HG03139 (cell line): ENCODE measurements around the gene IFFO2.

ENCODE experiments used
- ATAC-seq: cut with Tn5 transposase; IDR thresholded peaks from one replicate; pipeline ENCODE4 v1.9.1; 2021; ENCODE audit not compliant: unreplicated experiment

IFFO2 gene

DNA sequence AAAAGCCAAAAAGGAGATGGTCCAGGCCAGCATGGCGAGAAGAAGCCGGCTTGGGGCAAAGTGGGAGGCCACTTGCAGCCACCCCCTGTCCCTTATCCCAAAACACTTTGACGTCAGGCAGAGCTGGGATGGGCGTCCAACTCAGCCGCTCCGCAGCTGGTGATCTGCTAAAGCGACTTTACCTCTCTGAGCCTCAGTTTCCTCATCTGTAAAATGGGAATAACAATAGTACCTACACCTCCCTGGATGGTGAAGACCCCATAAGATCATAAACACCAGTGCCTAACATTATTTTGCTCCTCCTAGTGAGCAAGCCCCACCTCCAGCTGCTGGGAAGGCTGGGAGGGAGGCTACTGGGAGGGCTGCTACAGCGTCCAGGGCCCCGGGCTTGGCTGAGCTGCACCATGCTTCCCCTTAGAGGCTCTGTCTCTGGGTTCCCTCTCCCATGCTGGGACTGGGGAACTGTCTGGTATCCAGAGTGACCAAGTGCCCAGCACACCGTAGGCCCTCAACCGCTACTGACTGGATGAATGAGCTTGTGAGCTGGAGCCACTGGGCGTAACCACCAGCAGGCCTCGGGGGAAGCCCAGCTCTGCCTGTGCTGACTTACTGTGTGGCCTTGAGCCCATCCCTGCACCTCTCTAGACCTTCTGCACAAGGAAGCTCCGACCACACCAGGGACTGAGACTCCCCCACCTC, 18.3 kb downstream of the IFFO2 start:
- ATAC-seq: no peak

- ATAC-seq: no peak
Observed at GRCh38 chr1:18937539-18937938, 18.9 kb downstream of the IFFO2 start.

DNA sequence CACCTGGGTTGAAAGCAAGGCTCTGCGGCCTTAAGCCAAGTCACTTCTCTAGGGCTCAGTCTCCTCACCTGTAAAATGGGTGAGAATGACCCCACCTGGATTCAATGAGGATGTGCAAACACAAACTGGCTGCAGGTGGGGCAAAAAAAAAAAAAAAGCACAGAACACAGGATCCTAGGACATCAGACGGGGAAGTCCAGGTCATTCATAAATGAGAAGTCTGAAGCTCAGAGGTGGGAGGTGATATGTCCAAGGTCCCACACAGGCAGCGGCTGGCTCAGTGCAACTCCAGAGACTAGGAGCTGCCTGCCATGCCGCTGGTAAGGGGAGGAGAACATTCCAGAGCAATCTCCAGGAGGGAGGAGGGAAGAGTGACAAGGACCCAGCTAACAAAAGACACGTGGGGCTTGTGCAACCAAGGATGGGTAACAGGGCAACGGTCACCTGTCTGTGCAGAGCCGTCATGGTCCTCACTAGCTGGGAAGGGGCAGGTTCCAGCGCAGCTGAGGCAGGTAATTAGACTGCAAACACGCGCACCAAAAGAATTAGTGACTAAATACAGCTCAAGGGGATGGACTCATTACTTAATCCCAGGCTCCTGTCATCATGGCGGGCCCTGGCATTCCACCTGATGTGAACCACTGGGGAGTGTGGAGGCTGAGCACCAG, 19.5 kb downstream of the IFFO2 start:
- no peak for ATAC-seq

DNA sequence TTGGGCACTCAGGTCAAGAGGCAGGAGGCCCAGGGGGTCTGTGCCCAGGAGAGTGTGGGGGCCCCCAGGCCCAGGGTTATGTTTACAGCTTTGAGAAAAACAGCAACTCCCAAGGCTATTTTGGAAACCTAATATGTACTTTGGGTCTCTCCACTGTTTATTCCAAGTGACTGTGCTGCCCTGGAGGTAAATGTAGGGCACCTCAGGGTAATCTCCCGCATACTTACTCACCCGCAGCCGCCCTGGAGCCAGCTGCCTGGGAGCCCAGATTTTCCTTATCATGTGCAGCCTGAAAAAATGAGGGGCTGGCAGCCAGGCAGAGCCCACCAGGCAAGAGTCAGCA, 20.0 kb downstream of the IFFO2 start:
- ATAC-seq: no peak

DNA sequence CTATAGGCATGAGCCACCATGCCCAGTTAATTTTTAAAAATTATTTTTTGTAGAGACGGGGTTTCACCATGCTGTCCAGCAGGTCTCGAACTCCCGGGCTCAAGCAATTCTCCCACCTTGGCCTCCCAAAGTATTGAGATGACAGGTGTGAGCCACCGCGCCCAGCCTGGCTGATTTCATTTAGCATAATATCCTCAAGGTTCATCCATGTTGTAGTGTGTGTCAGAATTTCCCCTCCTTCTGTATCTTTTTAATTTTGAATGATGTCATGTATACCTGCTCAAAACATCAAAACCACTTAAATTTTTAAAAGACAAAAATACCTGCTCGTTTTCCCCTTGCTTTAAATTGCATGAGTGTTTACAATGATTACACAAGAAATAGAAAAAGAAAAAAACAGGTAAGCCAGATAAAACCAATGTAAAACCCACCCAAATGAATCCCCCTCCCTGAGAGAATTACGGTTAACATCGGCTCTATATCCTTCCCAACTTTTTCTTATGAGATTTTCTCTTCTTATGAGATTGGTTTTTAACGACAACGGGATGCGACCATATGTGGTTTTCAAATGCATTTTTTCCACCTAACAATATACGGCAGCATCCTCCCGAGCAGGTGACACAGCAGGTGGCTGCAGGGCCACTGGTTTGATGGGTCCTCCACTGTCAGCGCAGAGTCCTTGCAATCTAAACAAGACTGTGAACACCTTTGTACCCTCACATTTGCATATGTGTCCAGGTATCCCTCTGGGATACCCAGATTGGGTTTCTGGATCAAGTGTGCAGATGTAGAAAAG, 22.1 kb downstream of the IFFO2 start:
- no peak for ATAC-seq

DNA sequence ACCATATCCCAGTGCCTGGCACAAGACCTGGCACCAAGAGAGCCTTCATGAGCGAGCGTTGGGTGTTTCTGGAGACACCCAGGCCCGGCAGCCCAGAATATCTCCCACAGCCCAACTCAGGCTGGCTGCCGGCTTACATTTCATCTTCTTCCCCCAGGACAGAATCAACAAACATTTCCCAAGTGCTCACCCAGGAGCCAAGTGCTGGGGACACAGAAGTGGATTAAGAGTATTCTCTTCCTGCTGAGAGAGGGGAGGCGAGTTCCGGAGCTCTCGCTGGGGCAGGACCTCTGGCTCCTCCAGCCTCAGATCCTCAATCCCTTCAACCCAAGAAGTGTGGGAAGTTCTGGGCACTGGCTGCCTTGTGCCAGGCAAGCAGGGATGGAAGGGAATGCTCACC, 23.6 kb downstream of the IFFO2 start:
- no peak for ATAC-seq

DNA sequence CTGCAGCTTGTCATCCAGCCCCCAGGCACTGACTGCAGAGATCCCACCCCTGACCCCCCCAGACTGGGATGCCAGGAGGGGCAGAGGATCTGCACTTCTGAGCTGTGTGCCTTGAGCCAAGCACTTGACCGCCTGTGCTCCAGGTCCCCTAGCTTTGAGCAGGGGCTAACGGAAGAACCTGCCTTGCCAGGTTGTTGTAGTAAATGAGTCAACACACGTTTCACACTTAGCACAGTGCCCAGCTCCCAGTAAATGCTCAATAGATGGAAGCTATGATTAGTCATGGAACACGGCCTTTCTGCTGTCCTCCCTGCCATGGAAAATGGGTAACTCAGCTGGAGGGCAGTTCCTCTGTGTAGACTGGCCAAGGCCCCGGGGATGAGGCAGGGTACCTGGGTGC, 24.1 kb downstream of the IFFO2 start:
- no peak for ATAC-seq

DNA sequence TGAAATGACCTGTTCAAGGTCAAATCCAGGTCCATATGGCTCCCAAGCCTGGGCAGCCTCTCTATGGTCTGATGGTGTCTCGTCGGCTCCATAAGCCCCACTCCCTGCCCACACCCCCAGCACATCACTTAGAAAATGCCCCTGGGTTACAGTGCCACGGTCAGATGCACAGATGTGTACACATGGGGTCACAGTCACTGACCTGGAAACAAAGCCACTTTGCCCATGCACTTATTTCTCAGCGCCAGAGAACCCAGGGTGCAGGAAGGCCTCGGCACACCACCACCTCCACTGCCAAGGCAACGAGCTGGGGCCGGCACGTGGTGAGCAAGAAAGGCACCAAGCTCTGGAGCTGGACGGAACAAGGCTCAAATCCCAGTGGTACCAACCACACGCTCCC, 24.7 kb downstream of the IFFO2 start:
- no peak for ATAC-seq

DNA sequence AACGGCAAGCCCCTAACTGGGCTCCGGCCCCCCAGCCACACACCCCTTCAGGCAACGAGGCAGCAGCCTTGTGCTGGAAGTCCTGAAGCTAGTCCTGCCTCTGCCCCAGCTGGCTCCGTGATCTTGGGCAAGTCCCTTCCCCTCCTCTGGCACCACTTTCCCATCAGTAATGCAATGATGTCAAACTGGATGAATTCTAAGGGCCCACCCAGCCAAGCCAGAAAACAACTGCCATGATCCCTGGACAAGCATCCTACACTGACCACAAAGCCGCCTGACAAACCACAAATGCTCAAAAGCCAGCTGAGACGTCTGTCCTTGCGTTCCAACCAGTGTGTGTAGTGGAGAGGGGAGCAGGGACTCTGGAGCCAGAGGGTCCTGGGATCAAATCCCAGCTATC, 26.8 kb downstream of the IFFO2 start:
- no peak for ATAC-seq

DNA sequence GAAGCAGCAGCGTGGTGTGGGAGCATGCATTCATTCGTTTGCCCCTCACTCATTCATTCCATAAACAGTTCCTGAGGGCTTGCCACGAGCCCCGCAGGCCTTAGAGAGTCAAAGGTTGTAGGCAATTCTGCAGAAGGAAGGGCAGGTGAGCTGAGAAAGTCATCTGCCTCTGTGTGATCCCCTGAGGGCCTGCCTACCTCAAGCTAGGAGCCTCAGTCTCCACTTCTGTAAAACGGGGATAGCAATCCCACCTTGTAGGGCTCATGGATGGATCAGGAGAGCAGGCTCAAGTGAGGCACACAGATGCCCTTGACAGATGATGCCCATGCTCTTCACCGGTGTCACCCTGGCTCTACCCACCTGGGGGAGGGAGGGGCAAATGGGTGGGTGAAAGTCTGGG, 27.5 kb downstream of the IFFO2 start:
- ATAC-seq: no peak

DNA sequence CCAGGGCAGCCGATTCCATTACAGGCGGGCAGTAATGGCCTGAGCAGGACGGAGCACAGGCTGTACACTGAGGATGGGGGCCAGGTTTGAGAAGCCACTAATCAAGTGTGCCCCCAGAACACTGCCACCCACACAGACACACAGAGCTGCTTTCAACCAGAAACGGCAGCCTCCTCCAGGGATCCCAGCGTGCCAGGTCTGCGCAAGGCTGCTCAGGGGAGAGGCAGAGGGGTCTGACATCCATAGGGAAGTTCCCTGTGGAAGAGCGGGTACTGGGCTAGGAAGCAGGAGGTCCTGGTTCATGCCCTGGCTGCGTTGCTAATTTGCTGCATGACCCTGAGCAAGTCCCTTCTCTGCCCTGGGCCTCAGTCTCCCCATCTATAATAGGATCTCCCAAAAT, 28.1 kb downstream of the IFFO2 start:
- ATAC-seq: no peak

DNA sequence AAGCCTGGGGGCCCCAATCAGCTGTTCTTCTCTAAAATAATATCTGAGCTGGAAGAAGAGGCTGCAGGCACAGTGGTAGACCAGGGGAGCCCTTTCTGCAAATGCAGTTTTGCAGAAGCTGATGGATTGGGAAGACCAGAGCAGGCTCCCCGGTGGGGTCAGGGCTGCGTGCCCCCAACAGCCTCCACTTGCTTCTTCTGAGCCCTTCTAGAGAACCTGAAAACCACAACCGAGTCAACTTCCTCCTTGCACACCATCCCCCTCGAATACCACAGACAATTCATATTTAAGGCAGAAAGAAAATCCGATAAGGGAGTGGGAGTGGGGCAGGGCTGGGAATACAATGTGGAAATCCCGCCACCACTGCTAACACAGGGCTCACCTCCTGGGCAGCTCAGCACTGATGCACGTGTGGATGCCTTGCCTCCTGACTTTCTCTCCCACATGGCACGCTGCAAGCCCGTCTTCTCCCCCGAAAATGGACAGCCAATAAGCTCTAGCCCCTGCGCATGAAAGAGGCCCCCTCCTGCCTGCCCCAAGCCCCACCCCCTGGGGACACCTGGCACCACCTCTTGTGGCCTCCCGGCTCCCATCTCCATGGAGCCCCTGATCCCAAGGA, 28.7 kb downstream of the IFFO2 start:
- ATAC-seq: no peak

- ATAC-seq: no peak
Observed at GRCh38 chr1:18927082-18927653, 29.3 kb downstream of the IFFO2 start.

GRCh38 chr1:18926315-18927081, 30.0 kb downstream of the IFFO2 start:
- peak; percentile 61 for ATAC-seq

GRCh38 chr1:18925279-18925678, 31.2 kb downstream of the IFFO2 start:
- no peak for ATAC-seq

DNA sequence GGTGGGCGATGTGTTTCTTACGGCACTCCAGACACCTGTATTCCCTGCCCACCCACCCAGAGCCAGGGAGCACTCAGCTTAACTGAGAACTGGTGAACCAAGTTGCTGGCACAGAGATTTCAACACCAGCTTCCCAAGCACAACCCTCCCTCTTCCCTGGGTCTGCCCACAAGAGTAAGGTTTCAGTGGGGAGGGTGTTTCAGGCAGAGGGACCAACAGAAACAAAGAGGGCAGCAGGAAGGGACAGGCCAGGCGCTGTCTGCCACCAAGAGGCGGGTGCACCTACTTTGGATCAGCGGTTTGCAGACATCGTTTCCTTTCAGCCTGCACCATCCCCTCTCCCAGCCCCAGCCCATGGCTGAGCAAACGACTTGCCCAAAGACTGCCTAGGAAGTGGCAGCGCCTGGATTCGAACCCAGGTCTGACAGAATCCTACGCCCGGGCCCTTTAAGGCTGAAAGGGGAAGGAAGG, 32.2 kb downstream of the IFFO2 start:
- no peak for ATAC-seq

DNA sequence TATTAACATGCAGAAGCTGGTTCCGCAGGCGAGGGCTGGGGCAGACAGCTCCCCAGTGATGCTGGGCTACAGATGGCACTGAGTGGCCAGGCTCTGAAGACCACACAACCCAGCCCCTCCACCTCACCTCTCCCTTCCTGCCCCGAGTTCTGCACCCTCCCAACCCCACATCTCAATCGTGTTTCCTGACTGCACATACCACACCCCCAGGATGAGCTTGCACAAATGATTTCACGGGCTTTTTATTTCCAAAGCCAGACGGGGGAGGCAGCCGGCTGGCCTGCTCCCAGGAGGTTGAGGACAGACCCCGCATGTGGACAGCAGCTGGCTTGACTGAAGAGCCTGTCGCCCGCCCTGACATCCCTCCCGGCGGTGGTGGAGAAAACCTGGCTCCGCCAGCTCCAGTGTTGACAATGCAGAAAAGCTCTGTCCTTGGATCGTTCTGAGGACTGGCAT, 32.7 kb downstream of the IFFO2 start:
- no peak for ATAC-seq

GRCh38 chr1:18922848-18923755, 33.4 kb downstream of the IFFO2 start:
- ATAC-seq: no peak

DNA sequence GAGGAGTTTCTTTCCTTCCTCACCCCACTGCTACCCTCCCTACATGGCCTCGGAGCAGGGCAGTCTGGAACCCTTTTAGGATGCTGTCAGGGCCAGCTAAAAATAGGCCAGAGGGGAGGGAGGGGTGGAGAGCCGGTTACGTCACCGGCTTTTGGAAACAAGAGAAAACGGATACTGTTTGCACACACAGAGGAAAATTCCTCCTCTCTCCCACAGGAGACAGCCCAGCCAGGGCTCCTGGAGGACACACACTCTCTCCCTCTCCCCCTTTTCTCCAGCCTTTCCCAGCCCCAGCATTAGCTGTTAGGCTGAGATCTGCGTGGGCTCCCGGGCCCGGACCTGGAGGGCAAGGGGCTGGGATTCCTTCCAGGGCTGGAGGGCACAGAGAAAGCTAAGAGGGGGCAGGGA, 34.2 kb downstream of the IFFO2 start:
- ATAC-seq: no peak
